ENCODE measurements around the gene POLE4.
A peak's percentile ranks its signal among the peaks of the same experiment; 100 is the strongest.

Gene POLE4

DNA sequence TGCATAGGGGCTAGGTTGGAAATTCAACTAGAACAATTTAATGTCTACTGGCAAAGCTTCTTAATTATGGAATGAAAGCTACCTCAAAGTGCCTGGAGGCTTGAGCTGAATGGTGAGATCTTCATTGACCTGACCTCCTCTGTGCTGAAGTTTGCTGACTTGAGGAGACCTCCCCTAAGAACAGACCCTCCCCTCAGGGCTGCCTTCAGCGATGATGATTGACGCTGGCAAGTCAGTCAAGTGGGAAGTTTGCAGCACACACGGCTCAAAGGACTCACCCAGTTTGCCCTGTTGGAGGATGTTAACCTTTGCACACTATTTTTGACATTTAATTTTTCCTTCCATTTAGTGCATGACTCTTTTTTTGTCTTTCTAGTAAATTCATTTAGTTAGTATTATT is 17.2 kb upstream of the POLE4 start:
- no peak for DNase-seq

- DNase-seq = no peak
Measured at GRCh38 chr2:74942263-74942662, 16.2 kb upstream of the POLE4 start.

- no peak for DNase-seq
Measured at GRCh38 chr2:74944987-74945787, 13.3 kb upstream of the POLE4 start.

DNA sequence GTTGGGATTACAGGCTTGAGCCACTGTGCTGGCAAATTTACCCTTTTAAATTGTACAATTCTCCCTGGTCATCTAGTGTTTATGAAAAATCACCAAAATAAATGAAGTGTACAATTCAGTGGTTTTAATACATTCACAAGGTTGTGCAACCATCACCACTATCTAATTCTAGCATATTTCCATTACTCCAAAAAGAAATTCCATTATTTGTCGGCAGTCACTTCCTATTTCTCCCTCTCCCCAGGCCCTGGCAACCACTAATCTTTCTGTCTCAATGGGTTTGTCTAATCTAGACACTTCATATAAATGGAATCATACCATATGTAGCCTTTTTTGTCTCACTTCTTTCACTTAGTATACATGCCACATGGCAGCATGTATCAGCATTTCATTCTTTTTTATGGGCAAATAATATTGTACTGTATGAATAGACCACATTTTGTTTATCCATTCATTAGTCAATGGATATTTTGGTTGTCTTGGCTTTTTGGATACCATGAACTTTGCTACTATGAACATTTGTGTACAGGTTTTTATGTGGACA is 12.6 kb upstream of the POLE4 start:
- no peak for DNase-seq

GRCh38 chr2:74947703-74948102 is 10.7 kb upstream of the POLE4 start:
- no peak for DNase-seq

DNA sequence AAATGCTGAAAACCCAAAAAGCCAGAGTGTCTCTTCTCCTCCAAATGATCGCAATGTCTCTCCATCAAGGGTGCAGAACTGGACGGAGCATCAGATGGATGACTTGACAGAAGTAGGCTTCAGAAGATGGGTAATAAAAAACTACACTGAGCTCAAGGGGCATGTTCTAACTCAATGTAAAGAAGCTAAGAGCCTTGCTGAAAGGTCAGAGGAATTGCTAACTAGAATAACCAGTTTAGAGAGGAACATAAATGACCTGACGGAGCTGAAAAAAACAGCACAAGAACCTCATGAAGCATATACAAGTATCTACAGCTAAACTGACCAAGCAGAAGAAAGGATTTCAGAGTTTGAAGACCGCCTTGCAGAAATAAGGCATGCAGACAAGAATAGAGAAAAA is 9.7 kb upstream of the POLE4 start:
- DNase-seq = no peak

DNA sequence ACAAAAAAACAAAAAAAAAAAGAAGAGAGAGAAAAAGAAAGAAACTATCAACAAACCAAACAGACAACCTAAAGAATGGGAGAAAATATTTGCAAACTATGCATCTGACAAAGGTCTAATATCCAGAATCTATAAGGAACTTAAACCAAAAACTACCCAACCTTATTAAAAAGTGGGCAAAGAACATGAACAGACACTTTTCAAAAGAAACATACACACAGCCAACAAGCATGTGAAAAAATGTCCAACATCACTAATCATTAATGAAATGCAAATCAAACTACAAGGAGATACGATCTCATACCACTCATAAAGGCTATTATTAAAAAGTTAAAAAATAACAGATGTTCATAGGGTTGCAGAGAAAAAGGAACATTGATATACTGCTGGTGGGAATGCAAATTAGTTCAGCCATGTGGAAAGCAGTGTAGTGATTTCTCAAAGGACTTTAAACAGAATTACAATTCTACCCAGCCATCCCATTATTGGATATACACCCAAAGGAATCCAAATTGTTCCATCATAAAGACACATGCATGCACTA is 7.2 kb upstream of the POLE4 start:
- no peak for DNase-seq

- no peak for DNase-seq
Measured at GRCh38 chr2:74952575-74952974, 5.9 kb upstream of the POLE4 start.

GRCh38 chr2:74953796-74954499 is 4.5 kb upstream of the POLE4 start:
- no peak for DNase-seq

DNA sequence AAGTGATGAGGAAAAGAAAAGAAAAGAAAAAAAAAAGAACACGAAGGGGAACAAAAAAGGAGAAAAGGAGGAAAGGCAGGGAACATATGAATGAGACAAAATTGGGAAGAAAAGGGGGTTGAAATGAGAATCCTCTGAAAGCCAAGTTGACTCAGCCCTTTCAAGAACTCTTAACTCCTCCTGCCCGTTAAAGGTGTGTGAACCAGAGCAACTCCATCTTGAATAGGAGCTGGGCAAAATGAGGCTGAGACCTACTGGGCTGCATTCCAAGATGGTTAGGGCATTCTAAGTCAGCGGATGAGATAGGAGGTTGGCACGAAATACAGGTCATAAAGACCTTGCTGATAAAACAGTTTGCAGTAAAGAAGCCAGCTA is 4.0 kb upstream of the POLE4 start:
- DNase-seq = no peak

GRCh38 chr2:74957886-74958273 is 563 bp upstream of the POLE4 start:
- DNase-seq = no peak

GRCh38 chr2:74959106-74959751 is 786 bp downstream of the POLE4 start:
- DNase-seq = peak; percentile 8

DNA sequence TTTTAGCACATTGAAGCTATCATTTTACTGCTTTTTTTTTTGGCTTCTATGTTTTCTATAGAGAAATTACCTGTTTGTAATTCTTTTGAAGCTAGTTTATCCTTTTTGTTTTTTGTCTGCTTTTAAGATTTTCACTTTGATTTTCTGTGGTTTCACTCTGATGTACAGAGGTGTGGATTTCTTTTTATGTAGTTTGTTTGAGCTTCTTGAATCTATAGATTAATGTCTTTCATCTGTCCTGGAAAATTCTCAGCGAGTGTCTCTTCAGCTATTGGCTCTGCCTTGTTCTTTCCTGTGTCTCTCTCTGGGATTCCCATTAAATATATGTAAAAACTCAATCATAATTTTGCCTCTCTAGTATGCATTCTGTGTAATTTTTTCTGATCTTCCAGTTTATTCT is 8.4 kb downstream of the POLE4 start:
- DNase-seq = no peak

- DNase-seq = no peak
Measured at GRCh38 chr2:74975016-74975415, 16.6 kb downstream of the POLE4 start.

GRCh38 chr2:74979844-74980243 is 21.4 kb downstream of the POLE4 start:
- DNase-seq = no peak

DNA sequence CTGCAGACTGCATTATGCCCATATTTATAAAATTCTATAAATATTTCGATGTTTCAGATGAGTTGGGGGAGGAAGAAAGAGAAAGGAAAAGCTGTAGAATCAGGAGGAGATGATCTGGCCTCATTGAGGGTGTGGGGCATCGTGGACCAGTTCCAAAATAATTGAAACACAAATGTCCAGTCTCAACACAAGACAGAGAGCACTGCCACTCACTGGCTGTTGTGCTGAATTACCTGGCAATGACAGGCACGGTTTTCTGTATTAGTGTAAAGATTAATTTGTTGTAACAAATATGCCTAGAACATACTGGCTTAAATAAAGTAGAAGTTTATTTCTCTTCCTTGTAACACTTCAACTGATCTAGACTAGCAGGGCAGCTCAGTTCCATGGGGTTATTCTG is 24.1 kb downstream of the POLE4 start:
- DNase-seq = no peak

GRCh38 chr2:74983631-74984392 is 25.4 kb downstream of the POLE4 start:
- no peak for DNase-seq

- no peak for DNase-seq
Measured at GRCh38 chr2:74984947-74985637, 26.6 kb downstream of the POLE4 start.

GRCh38 chr2:74985978-74986609 is 27.7 kb downstream of the POLE4 start:
- DNase-seq = no peak

DNA sequence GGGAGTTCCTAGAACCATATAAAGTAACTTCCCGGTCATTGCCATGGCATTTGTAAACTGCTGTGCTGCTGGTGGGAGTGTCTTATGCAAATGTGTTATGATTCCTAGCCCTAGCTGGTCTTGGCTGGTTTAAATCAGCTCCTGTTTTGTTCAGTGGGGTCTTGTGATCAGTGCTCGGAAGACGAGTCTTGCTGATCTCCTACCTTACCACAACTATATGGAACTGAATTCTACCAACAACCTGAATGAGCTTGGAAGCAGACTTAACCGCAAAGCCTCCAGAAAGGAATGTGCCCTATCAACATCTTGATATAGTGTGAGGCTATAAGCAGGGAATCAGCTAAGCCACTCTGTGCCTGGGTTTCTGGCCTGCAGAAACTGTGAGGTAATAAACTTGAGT is 33.5 kb downstream of the POLE4 start:
- DNase-seq = no peak

- no peak for DNase-seq
Measured at GRCh38 chr2:74999468-74999867, 41.0 kb downstream of the POLE4 start.

DNA sequence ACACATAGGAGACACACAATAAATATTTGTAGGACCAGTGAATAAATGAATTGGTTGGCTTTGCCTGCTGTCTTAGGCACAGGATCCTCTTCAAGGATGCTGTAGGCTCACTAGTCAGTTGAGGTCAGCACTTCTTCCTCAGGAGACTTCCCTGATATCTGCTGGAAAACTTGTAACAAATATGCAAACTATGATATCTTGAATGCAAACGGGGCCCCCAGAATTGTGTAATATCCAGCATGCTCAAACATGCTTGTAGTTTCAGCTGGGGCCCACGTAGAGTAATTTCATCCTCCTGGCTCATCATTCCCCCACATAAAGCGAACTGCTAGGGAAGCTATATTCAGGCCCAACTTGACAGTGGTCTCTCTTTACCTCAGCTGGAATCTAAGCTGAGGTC is 43.6 kb downstream of the POLE4 start:
- DNase-seq = no peak
